Esophagus muscularis mucosa (tissue), 4 donors: ENCODE data around the gene PFDN5. TPM values are rescaled to one million over a fixed set of nuclear protein-coding genes. Genes with fewer than 3 reads are reported as not detected.

Source experiments
- DNase-seq: peaks from one replicate; pipeline ENCODE4 v3.0.0-alpha.2; 2017; ENCODE audit errors: extremely low spot score
- H3K27ac ChIP-seq, 4 donors: fragments of 200-600 bp; sonication (generic); replicated peaks in 1 of 4; 1 replicate in 3 of 4; 2 replicates in 1 of 4; pipeline ENCODE4 v1.5.1; 2016 to 2019; ENCODE audit warnings: mild to moderate bottlenecking in 1 of 4
- H3K27me3 ChIP-seq, 4 donors: fragments of 200-600 bp; sonication (generic); one replicate each; pipeline versions ENCODE4 v1.5.1 to v1.6.0; 2016 to 2019
- H3K36me3 ChIP-seq, 4 donors: fragments of 200-600 bp; sonication (generic); one replicate each; pipeline ENCODE4 v1.5.1; 2016 to 2019
- H3K4me1 ChIP-seq, 4 donors: fragments of 200-600 bp; sonication (generic); one replicate each; pipeline ENCODE4 v1.5.1; 2016 to 2019
- H3K4me3 ChIP-seq, 4 donors: fragments of 200-600 bp; sonication (generic); 1 replicate in 2 of 4; 2 replicates in 2 of 4; pipeline ENCODE4 v1.5.1; 2016 to 2019; ENCODE audit warnings: mild to moderate bottlenecking in 4 of 4, moderate library complexity in 1 of 4
- H3K9me3 ChIP-seq, 4 donors: fragments of 200-600 bp; sonication (generic); 1 replicate in 3 of 4; 2 replicates in 1 of 4; pipeline ENCODE4 v1.5.1; 2016 to 2019
- CTCF ChIP-seq, 3 experiments: fragments of 200-600 bp in 2 of 3; fragments of 450-650 bp in 1 of 3; sonication (generic) in 2 of 3; IDR thresholded peaks; one replicate each; pipeline ENCODE4 v1.5.1; 2017 to 2019; ENCODE audit warnings: antibody characterized with exemption in 3 of 3, mild to moderate bottlenecking in 2 of 3, moderate library complexity in 1 of 3
- EP300 ChIP-seq: sonication (generic); formaldehyde crosslinking; IDR thresholded peaks from one replicate; pipeline ENCODE4 v1.6.1; 2017; ENCODE audit warnings: antibody characterized with exemption
- POLR2A ChIP-seq: fragments of 450-650 bp; IDR thresholded peaks from one replicate; pipeline ENCODE4 v1.6.1; 2017; ENCODE audit warnings: antibody characterized with exemption, moderate library complexity, mild to moderate bottlenecking, low read depth
- POLR2AphosphoS5 ChIP-seq, 2 donors: sonication (generic); formaldehyde crosslinking; IDR thresholded peaks; one replicate each; pipeline ENCODE4 v1.6.1; 2017; ENCODE audit warnings: antibody characterized with exemption in 2 of 2
- WGBS: methylation state at CpG from one replicate; pipeline ENCODE4 v1.1.5; 2018; 5-methylcytosine and 5-hydroxymethylcytosine counted together
- intact Hi-C: fragments of 100-400 bp; cut with DNase I; formaldehyde crosslinking; loops from one replicate; pipeline ENCODE4 v1.15.1; 2023
- total RNA-seq, 4 donors: library from RNA; depleted of rRNA; stranded (reverse); fragments of >200 nt; gene quantifications; one replicate each; pipeline versions ENCODE4 v1.1.0 to v1.2.1, GENCODE V29; 2016

Gene PFDN5
- total RNA-seq, 4 donors from 2014 or later, result 446 to 812 (median 631) TPM

- H3K36me3 ChIP-seq, result peaks cover 0 to 56% (median 43%) of the 10 kb centered on the region in 4 donors
- H3K4me1 ChIP-seq, result peaks cover 37 to 81% (median 74%) of the 10 kb centered on the region in 4 donors
- H3K27ac ChIP-seq, result peak within 1 kb of the TSS; percentile 68 to 83 (median 77)
- H3K27me3 ChIP-seq, result no peaks in the 10 kb centered on the region
- no peak for DNase-seq
- H3K4me3 ChIP-seq, result peak within 1 kb of the TSS; percentile 79 to 90 (median 86)
- 0% methylated on average over 19 of the region's 51 CpGs for WGBS
- H3K9me3 ChIP-seq, result no peaks in the 10 kb centered on the region
- TF ChIP-seq CTCF (IDR thresholded peaks at IDR 0.05) (peak in 2 of 3 experiments; percentile 27 to 31), POLR2A (no peak), EP300 (no peak), POLR2AphosphoS5 (IDR thresholded peaks at IDR 0.05) (peak; percentile 84 to 88)
- intact Hi-C loops, result no loop called here
Observed at GRCh38 chr12:53299454-53300180, 4.3 kb downstream of the PFDN5 start, which contains the start of gene MYG1. TSS of gene MYG1 (plus strand) at chr12:53299695. CDS start at chr12:53299738, 43 bp downstream.

GRCh38 chr12:53300187-53300586 lies 4.8 kb downstream of the PFDN5 start:
- peaks cover 33 to 76% (median 69%) of the 10 kb centered on the region in 4 donors for H3K4me1 ChIP-seq
- no peak for TF ChIP-seq CTCF (IDR thresholded peaks at IDR 0.05)
- TF ChIP-seq POLR2A, result no peak
- no peak for TF ChIP-seq EP300
- no peak for TF ChIP-seq POLR2AphosphoS5 (IDR thresholded peaks at IDR 0.05)
- H3K36me3 ChIP-seq, result peaks cover 2 to 58% (median 46%) of the 10 kb centered on the region in 4 donors
- H3K9me3 ChIP-seq, result no peaks in the 10 kb centered on the region
- 3% methylated on average over 12 of the region's 12 CpGs for WGBS
- peak overlapping the region; percentile 79 to 90 (median 86) for H3K4me3 ChIP-seq
- no peak for DNase-seq
- H3K27ac ChIP-seq, result peak overlapping the region; percentile 68 to 83 (median 77)
- H3K27me3 ChIP-seq, result no peaks in the 10 kb centered on the region
- intact Hi-C loops, result no loop called here

GRCh38 chr12:53302903-53303302 lies 7.6 kb downstream of the PFDN5 start:
- Histone ChIP-seq H3K4me1 (peaks cover 19 to 53% (median 48%) of the 10 kb centered on the region in 4 donors), H3K36me3 (peaks cover 29 to 76% (median 70%) of the 10 kb centered on the region in 4 donors), H3K9me3 (no peaks in the 10 kb centered on the region), H3K27ac (no peak overlapping the region), H3K27me3 (no peaks in the 10 kb centered on the region), H3K4me3 (no peak overlapping the region)
- 95% methylated on average over 4 of the region's 5 CpGs for WGBS
- intact Hi-C loops, result no loop called here
- DNase-seq, result no peak
- TF ChIP-seq EP300, result no peak
- no peak for TF ChIP-seq POLR2A
- TF ChIP-seq POLR2AphosphoS5 (IDR thresholded peaks at IDR 0.05), result no peak
- TF ChIP-seq CTCF (IDR thresholded peaks at IDR 0.05), result no peak

- no peaks in the 10 kb centered on the region for H3K9me3 ChIP-seq
- WGBS, result 96% methylated on average over 9 of the region's 10 CpGs
- H3K36me3 ChIP-seq, result peaks cover 47 to 97% (median 95%) of the 10 kb centered on the region in 4 donors
- no peaks in the 10 kb centered on the region for H3K27me3 ChIP-seq
- intact Hi-C loops, result no loop called here
- TF ChIP-seq CTCF (IDR thresholded peaks at IDR 0.05), result no peak
- H3K27ac ChIP-seq, result no peak overlapping the region
- no peak overlapping the region for H3K4me3 ChIP-seq
- peaks cover 0 to 18% (median 15%) of the 10 kb centered on the region in 4 donors for H3K4me1 ChIP-seq
- DNase-seq, result no peak
Observed at GRCh38 chr12:53306826-53307225, 11.5 kb downstream of the PFDN5 start.
